H1 (cell line): ENCODE measurements around the gene LRRTM4. TPM values are rescaled to one million over a fixed set of nuclear protein-coding genes. Genes with fewer than 3 reads are reported as not detected.

Experiments
- CTCF ChIA-PET: fragments of 300-600 bp; sonication (Branson Sonifier 250); formaldehyde crosslinking; loops from one replicate; lab custom pipeline; 2021; ENCODE audit not compliant: partially characterized antibody; lab: Charles Lee
- POLR2A ChIA-PET: fragments of 300-600 bp; sonication (Branson Sonifier 250); formaldehyde crosslinking; loops from one replicate; lab custom pipeline; 2021; ENCODE audit warnings: inconsistent platforms; ENCODE audit not compliant: partially characterized antibody; lab: Charles Lee
- DNase-seq, 2 experiments: peaks; one replicate each; pipeline versions ENCODE4 v3.0.0 to v3.0.0-alpha.2; 2010 to 2022; ENCODE audit warnings: low spot score in 2 of 2, low read depth in 1 of 2, mixed read lengths in 1 of 2
- FAIRE-seq: peaks from 2 replicates; lab custom pipeline; 2011; peaks lifted over from hg19 to GRCh38; lab: Jason Lieb, UNC
- H2AFZ ChIP-seq: 2 replicates; pipeline ENCODE4 v1.8.1; 2012; ENCODE audit warnings: low read length, inconsistent platforms
- H2AK5ac ChIP-seq: 2 replicates; pipeline ENCODE4 v1.6.1; 2013; ENCODE audit warnings: low read depth, low read length
- H2BK120ac ChIP-seq: replicated peaks from 2 replicates; pipeline ENCODE3; 2013; ENCODE audit warnings: low read depth, low read length, inconsistent platforms
- H2BK12ac ChIP-seq: 2 replicates; pipeline ENCODE4 v1.6.1; 2013; ENCODE audit warnings: low read depth, low read length
- H2BK15ac ChIP-seq: 2 replicates; pipeline ENCODE4 v1.6.1; 2013; ENCODE audit warnings: low read length
- H2BK20ac ChIP-seq: 2 replicates; pipeline ENCODE4 v1.6.1; 2013; ENCODE audit warnings: low read length
- H2BK5ac ChIP-seq: 2 replicates; pipeline ENCODE4 v1.6.1; 2013; ENCODE audit warnings: low read depth, low read length
- H3K14ac ChIP-seq: 2 replicates; pipeline ENCODE4 v1.6.1; 2013; ENCODE audit warnings: inconsistent platforms; ENCODE audit not compliant: insufficient read length
- H3K18ac ChIP-seq: 2 replicates; pipeline ENCODE4 v1.6.1; 2013; ENCODE audit warnings: low read length; ENCODE audit errors: extremely low read depth
- H3K23ac ChIP-seq: 2 replicates; pipeline ENCODE4 v1.6.1; 2013; ENCODE audit warnings: inconsistent platforms; ENCODE audit not compliant: insufficient read length
- H3K23me2 ChIP-seq: 2 replicates; pipeline ENCODE4 v1.6.1; 2013; ENCODE audit warnings: low read depth, low read length
- H3K27ac ChIP-seq: 2 replicates; pipeline ENCODE4 v1.6.1; 2011; ENCODE audit warnings: low read depth, low read length, inconsistent platforms
- H3K27me3 ChIP-seq, 4 experiments: replicated peaks in 1 of 4; 1 replicate in 1 of 4; 2 replicates in 3 of 4; pipeline versions ENCODE4 v1.6.1 to v1.8.1; 2011 to 2013; ENCODE audit warnings: low read length in 3 of 4, mild to moderate bottlenecking in 3 of 4, inconsistent platforms in 2 of 4, mixed read lengths in 2 of 4, moderate library complexity in 1 of 4; ENCODE audit not compliant: control insufficient read depth in 3 of 4, insufficient read depth in 3 of 4; ENCODE audit errors: extremely low read depth in 1 of 4
- H3K36me3 ChIP-seq, 4 experiments: 2 replicates each; pipeline versions ENCODE4 v1.6.1 to v1.8.1; 2011 to 2013; ENCODE audit warnings: mild to moderate bottlenecking in 4 of 4, low read length in 3 of 4, moderate library complexity in 2 of 4, control low read depth in 1 of 4, inconsistent platforms in 1 of 4; ENCODE audit not compliant: insufficient read depth in 4 of 4, control insufficient read depth in 2 of 4
- H3K4ac ChIP-seq: replicated peaks from 2 replicates; pipeline ENCODE3; 2013; ENCODE audit warnings: low read length, low read depth, mixed read lengths, inconsistent platforms; ENCODE audit not compliant: insufficient read length
- H3K4me1 ChIP-seq, 4 experiments: replicated peaks in 1 of 4; 1 replicate in 1 of 4; 2 replicates in 3 of 4; pipeline versions ENCODE4 v1.6.1 to v1.8.1; 2011 to 2013; ENCODE audit warnings: low read length in 3 of 4, inconsistent platforms in 2 of 4, mixed read lengths in 1 of 4; ENCODE audit not compliant: insufficient read depth in 4 of 4, control insufficient read depth in 3 of 4
- H3K4me2 ChIP-seq, 2 experiments: 2 replicates each; pipeline versions ENCODE4 v1.6.1 to v1.8.1; 2011 to 2013; ENCODE audit warnings: low read depth in 2 of 2, low read length in 2 of 2, control low read depth in 1 of 2, inconsistent platforms in 1 of 2, mild to moderate bottlenecking in 1 of 2; ENCODE audit not compliant: insufficient read depth in 1 of 2
- H3K4me3 ChIP-seq, 4 experiments: fragments of 200-600, 300-600 bp in 1 of 4; sonication (generic), shearing (Covaris generic), sonication (Bioruptor Twin) in 1 of 4; 2 replicates each; pipeline versions ENCODE4 v1.5.1 to v1.8.1; 2011 to 2016; ENCODE audit warnings: low read length in 4 of 4, low read depth in 3 of 4, control low read depth in 2 of 4, inconsistent platforms in 2 of 4, mild to moderate bottlenecking in 2 of 4, mixed read lengths in 1 of 4, moderate library complexity in 1 of 4; ENCODE audit not compliant: insufficient read depth in 2 of 4; ENCODE audit errors: extremely low read depth in 1 of 4
- H3K56ac ChIP-seq: replicated peaks from 2 replicates; pipeline ENCODE3; 2013; ENCODE audit warnings: low read depth, mild to moderate bottlenecking, mixed read lengths, low read length, inconsistent platforms; ENCODE audit not compliant: insufficient read length
- H3K79me1 ChIP-seq: 2 replicates; pipeline ENCODE4 v1.6.1; 2013; ENCODE audit warnings: low read depth, low read length, control low read depth
- H3K79me2 ChIP-seq, 2 experiments: 2 replicates each; pipeline versions ENCODE4 v1.6.1 to v1.8.1; 2012 to 2013; ENCODE audit warnings: low read length in 2 of 2, mild to moderate bottlenecking in 2 of 2, inconsistent platforms in 1 of 2; ENCODE audit not compliant: insufficient read depth in 2 of 2, control insufficient read depth in 1 of 2
- H3K9ac ChIP-seq, 4 experiments: replicated peaks in 1 of 4; 1 replicate in 1 of 4; 2 replicates in 3 of 4; pipeline versions ENCODE4 v1.6.1 to v1.8.1; 2011 to 2013; ENCODE audit warnings: low read depth in 3 of 4, low read length in 3 of 4, control low read depth in 2 of 4, mild to moderate bottlenecking in 2 of 4, moderate library complexity in 2 of 4, inconsistent platforms in 1 of 4; ENCODE audit errors: extremely low read depth in 1 of 4
- H3K9me3 ChIP-seq, 2 experiments: 2 replicates each; pipeline versions ENCODE4 v1.6.1 to v1.8.1; 2012 to 2013; ENCODE audit warnings: mild to moderate bottlenecking in 2 of 2, moderate library complexity in 2 of 2, control low read depth in 1 of 2, inconsistent platforms in 1 of 2, low read depth in 1 of 2, low read length in 1 of 2, mixed read lengths in 1 of 2; ENCODE audit not compliant: insufficient read depth in 2 of 2
- H4K20me1 ChIP-seq, 2 experiments: replicated peaks in 1 of 2; 2 replicates each; pipeline versions ENCODE3 to v1.8.1; 2011 to 2013; ENCODE audit warnings: inconsistent platforms in 2 of 2, low read length in 2 of 2, mild to moderate bottlenecking in 1 of 2; ENCODE audit not compliant: insufficient read depth in 2 of 2, control insufficient read depth in 1 of 2
- H4K5ac ChIP-seq: 2 replicates; pipeline ENCODE4 v1.6.1; 2013; ENCODE audit warnings: low read length, low read depth, mixed read lengths, inconsistent platforms; ENCODE audit not compliant: insufficient read length
- H4K8ac ChIP-seq: 2 replicates; pipeline ENCODE4 v1.8.0; 2013; ENCODE audit warnings: mild to moderate bottlenecking, moderate library complexity, low read length, inconsistent platforms; ENCODE audit not compliant: insufficient read depth; ENCODE audit errors: extremely low read depth
- H4K91ac ChIP-seq: replicated peaks from 2 replicates; pipeline ENCODE3; 2013; ENCODE audit warnings: low read length, mixed read lengths, inconsistent platforms; ENCODE audit not compliant: insufficient read length
- WGBS, 2 experiments: shearing (Covaris generic) in 1 of 2; methylation state at CpG; one replicate each; pipeline versions ENCODE4 v1.1.6 to v1.1.7; 2013 to 2015; ENCODE audit warnings: low lambda C conversion rate in 2 of 2, mixed read lengths in 2 of 2, inconsistent platforms in 1 of 2, low coverage in 1 of 2, missing lambda C conversion rate in 1 of 2; ENCODE audit not compliant: insufficient replicate concordance in 2 of 2, insufficient coverage in 1 of 2, insufficient read length in 1 of 2; ENCODE audit errors: extremely low coverage in 1 of 2, missing lambda C conversion rate in 1 of 2; 5-methylcytosine and 5-hydroxymethylcytosine counted together
- polyA plus RNA-seq, 7 experiments: library from polyadenylated mRNA; depleted of rRNA in 3 of 7; stranded (reverse) in 5 of 7; unstranded in 2 of 7; fragments of >200 nt in 5 of 7; fragments of 200-250 nt in 2 of 7; gene quantifications; 1 replicate in 5 of 7; 2 replicates in 1 of 7; 4 replicates in 1 of 7; pipeline versions ENCODE4 v1.2.1 to v1.2.3, GENCODE V29; 2011 to 2013; ENCODE audit warnings: missing spikeins in 2 of 7, mixed read lengths in 2 of 7
- total RNA-seq: library from RNA; stranded (reverse); fragmentation: NEBNext Ultra II Directional; extraction: Animal tissue kit (Norgen Biotek cat#: 25700); gene quantifications from 2 replicates; pipeline ENCODE4 v1.2.1, GENCODE V29; 2021

Gene LRRTM4
- total and polyA plus RNA-seq, 2 of the 8 experiments (the other 6 are each of a cell fraction or from before 2014, with no cell fraction given): 3.6 to 9.5 TPM

- no peak overlapping the region for H3K4ac ChIP-seq
- H3K23ac ChIP-seq: no peak overlapping the region
- FAIRE-seq (no peak), DNase-seq (no peak)
- no peak overlapping the region for H4K91ac ChIP-seq
- H4K8ac ChIP-seq: no peak overlapping the region
- no peak overlapping the region for H2BK5ac ChIP-seq
- H3K9me3 ChIP-seq: no peaks in the 10 kb centered on the region
- no peaks in the 10 kb centered on the region for H3K79me1 ChIP-seq
- no peaks in the 10 kb centered on the region for H4K20me1 ChIP-seq
- no peak overlapping the region for H3K56ac ChIP-seq
- ChIA-PET CTCF (no interaction called here), POLR2A (no interaction called here)
- no peak overlapping the region for H3K18ac ChIP-seq
- H2BK120ac ChIP-seq: no peak overlapping the region
- no peak overlapping the region for H3K4me3 ChIP-seq
- no peaks in the 10 kb centered on the region for H3K27me3 ChIP-seq
- H2BK12ac ChIP-seq: no peak overlapping the region
- H2AK5ac ChIP-seq: no peak overlapping the region
- no peak overlapping the region for H3K4me2 ChIP-seq
- H4K5ac ChIP-seq: no peak overlapping the region
- H2AFZ ChIP-seq: no peak overlapping the region
- no peak overlapping the region for H2BK20ac ChIP-seq
- no peak overlapping the region for H3K27ac ChIP-seq
- H3K14ac ChIP-seq: no peak overlapping the region
- WGBS, 2 experiments: 81% methylated on average over 2 of the region's 2 CpGs; no CpG with 5 or more reads in 1 of the 2 experiments
- H3K23me2 ChIP-seq: no peaks in the 10 kb centered on the region
- H3K36me3 ChIP-seq: no peaks in the 10 kb centered on the region
- no peaks in the 10 kb centered on the region for H3K79me2 ChIP-seq
- H3K9ac ChIP-seq: no peak overlapping the region
- no peak overlapping the region for H2BK15ac ChIP-seq
- no peaks in the 10 kb centered on the region for H3K4me1 ChIP-seq
Measured at GRCh38 chr2:77190721-77191346, 331.3 kb downstream of the LRRTM4 start.
